ENCODE results near the gene GLRA1. TPM values are rescaled to one million over a fixed set of nuclear protein-coding genes. Genes with fewer than 3 reads are reported as not detected.

Gene GLRA1
- total RNA-seq, 2 donors from 2014 or later: not detected

GRCh38 chr5:151815051-151815450, 109.6 kb downstream of the GLRA1 start:
- Histone ChIP-seq H3K4me1 (replicated peaks) (no peaks in the 10 kb centered on the region), H3K4me3 (no peak overlapping the region), H3K27ac (no peak overlapping the region), H3K27me3 (replicated peaks; ENCODE audit: insufficient read depth) (no peaks in the 10 kb centered on the region), H3K36me3 (peaks cover 0 to 5% of the 10 kb centered on the region in 2 donors), H3K9me3 (no peaks in the 10 kb centered on the region)
- TF ChIP-seq CTCF (IDR thresholded peaks at IDR 0.05): no peak
- TF ChIP-seq POLR2A (IDR thresholded peaks at IDR 0.05): no peak
- TF ChIP-seq POLR2AphosphoS5 (IDR thresholded peaks at IDR 0.05): no peak
- WGBS: 46% methylated on average over 1 of the region's 1 CpG
- intact Hi-C loops (cut with DNase I): no loop called here
- DNase-seq (ENCODE audit: low spot score): no peak

- no peaks in the 10 kb centered on the region for H3K9me3 ChIP-seq
- TF ChIP-seq POLR2AphosphoS5 (IDR thresholded peaks at IDR 0.05): no peak
- intact Hi-C loops (cut with DNase I): no loop called here
- no peaks in the 10 kb centered on the region for H3K27me3 ChIP-seq (replicated peaks; ENCODE audit: insufficient read depth)
- no peak overlapping the region for H3K27ac ChIP-seq
- no peaks in the 10 kb centered on the region for H3K4me1 ChIP-seq (replicated peaks)
- no peak for DNase-seq (ENCODE audit: low spot score)
- H3K4me3 ChIP-seq: no peak overlapping the region
- H3K36me3 ChIP-seq: peaks cover 0 to 5% of the 10 kb centered on the region in 2 donors
- WGBS: 75% methylated on average over 2 of the region's 2 CpGs
Observed at GRCh38 chr5:151812757-151813309, 111.8 kb downstream of the GLRA1 start.

GRCh38 chr5:151811593-151812321, 112.9 kb downstream of the GLRA1 start:
- intact Hi-C loops (cut with DNase I): no loop called here
- no peaks in the 10 kb centered on the region for H3K9me3 ChIP-seq
- 80% methylated on average over 5 of the region's 5 CpGs for WGBS
- no peaks in the 10 kb centered on the region for H3K27me3 ChIP-seq (replicated peaks; ENCODE audit: insufficient read depth)
- peaks cover 0 to 5% of the 10 kb centered on the region in 2 donors for H3K36me3 ChIP-seq
- TF ChIP-seq POLR2A (IDR thresholded peaks at IDR 0.05): no peak
- no peak for TF ChIP-seq CTCF (IDR thresholded peaks at IDR 0.05)
- no peak for TF ChIP-seq POLR2AphosphoS5 (IDR thresholded peaks at IDR 0.05)
- no peaks in the 10 kb centered on the region for H3K4me1 ChIP-seq (replicated peaks)
- no peak for DNase-seq (ENCODE audit: low spot score)
- H3K27ac ChIP-seq: no peak overlapping the region
- no peak overlapping the region for H3K4me3 ChIP-seq

- Histone ChIP-seq H3K27ac (no peak overlapping the region), H3K36me3 (peaks cover 0 to 5% of the 10 kb centered on the region in 2 donors), H3K9me3 (no peaks in the 10 kb centered on the region), H3K4me1 (replicated peaks) (no peaks in the 10 kb centered on the region), H3K27me3 (replicated peaks; ENCODE audit: insufficient read depth) (no peaks in the 10 kb centered on the region), H3K4me3 (no peak overlapping the region)
- no peak for DNase-seq (ENCODE audit: low spot score)
- intact Hi-C loops (cut with DNase I): no loop called here
- 93% methylated on average over 1 of the region's 1 CpG for WGBS
- TF ChIP-seq POLR2AphosphoS5 (IDR thresholded peaks at IDR 0.05): no peak
- TF ChIP-seq POLR2A (IDR thresholded peaks at IDR 0.05): no peak
- no peak for TF ChIP-seq CTCF (IDR thresholded peaks at IDR 0.05)
Observed at GRCh38 chr5:151810897-151811296, 113.8 kb downstream of the GLRA1 start.

GRCh38 chr5:151810449-151810848, 114.2 kb downstream of the GLRA1 start:
- WGBS: 42% methylated on average over 1 of the region's 1 CpG
- H3K36me3 ChIP-seq: peaks cover 0 to 5% of the 10 kb centered on the region in 2 donors
- no peaks in the 10 kb centered on the region for H3K4me1 ChIP-seq (replicated peaks)
- H3K27me3 ChIP-seq (replicated peaks; ENCODE audit: insufficient read depth): no peaks in the 10 kb centered on the region
- no peak for DNase-seq (ENCODE audit: low spot score)
- no peaks in the 10 kb centered on the region for H3K9me3 ChIP-seq
- no peak overlapping the region for H3K27ac ChIP-seq
- intact Hi-C loops (cut with DNase I): no loop called here
- no peak for TF ChIP-seq CTCF (IDR thresholded peaks at IDR 0.05)
- no peak for TF ChIP-seq POLR2AphosphoS5 (IDR thresholded peaks at IDR 0.05)
- no peak for TF ChIP-seq POLR2A (IDR thresholded peaks at IDR 0.05)
- H3K4me3 ChIP-seq: no peak overlapping the region

All from prostate gland (tissue), 2 donors.